GM23338 (cell line): ENCODE measurements around the gene HBM.
A peak's percentile ranks its signal among the peaks of the same experiment; 100 is the strongest.

Experiments
- CREB1 ChIP-seq: fragments of 250-450 bp; sonication (Bioruptor Pico); IDR thresholded peaks from 2 replicates; pipeline ENCODE4 v1.5.0; 2020; ENCODE audit warnings: low read depth, mild to moderate bottlenecking, moderate library complexity
- EZH2 ChIP-seq: fragments of 200-600 bp; sonication (generic); IDR thresholded peaks from one replicate; pipeline ENCODE4 v1.8.0; 2017; ENCODE audit warnings: antibody characterized with exemption, mild to moderate bottlenecking, low read depth; ENCODE audit not compliant: unreplicated experiment
- EZH2phosphoT487 ChIP-seq: fragments of 200-600 bp; sonication (generic); IDR thresholded peaks from one replicate; pipeline ENCODE4 v1.8.1; 2018; ENCODE audit warnings: antibody characterized with exemption; ENCODE audit not compliant: unreplicated experiment
- JUNB ChIP-seq: IDR thresholded peaks from one replicate; pipeline ENCODE4 v1.6.1; 2016; ENCODE audit warnings: antibody characterized with exemption; ENCODE audit not compliant: unreplicated experiment
- NANOG ChIP-seq: IDR thresholded peaks from 2 replicates; pipeline ENCODE4 v1.6.1; 2016; ENCODE audit warnings: antibody characterized with exemption, borderline replicate concordance
- POLR2AphosphoS5 ChIP-seq: IDR thresholded peaks from 2 replicates; pipeline ENCODE4 v1.6.1; 2016; ENCODE audit warnings: antibody characterized with exemption, low read depth
- ZNF114 ChIP-seq: fragments of 250-450 bp; sonication (Bioruptor Pico); IDR thresholded peaks from 2 replicates; pipeline ENCODE4 v1.5.0; 2020; ENCODE audit warnings: mild to moderate bottlenecking, moderate library complexity
- TF ChIP-seq, protein P1 (sequence below), 2 experiments: fragments of 200-600 bp in 1 of 2; sonication (generic) in 1 of 2; conservative IDR thresholded peaks; 2 replicates each; pipeline versions ENCODE4 v1.5.1 to v1.6.1; 2016 to 2017; ENCODE audit warnings: antibody characterized with exemption in 2 of 2, low read depth in 2 of 2, mild to moderate bottlenecking in 2 of 2, moderate library complexity in 1 of 2
- TF ChIP-seq, protein P2 (sequence below): IDR thresholded peaks from one replicate; pipeline ENCODE4 v1.6.1; 2018; ENCODE audit warnings: antibody characterized with exemption; ENCODE audit not compliant: unreplicated experiment

DNA sequence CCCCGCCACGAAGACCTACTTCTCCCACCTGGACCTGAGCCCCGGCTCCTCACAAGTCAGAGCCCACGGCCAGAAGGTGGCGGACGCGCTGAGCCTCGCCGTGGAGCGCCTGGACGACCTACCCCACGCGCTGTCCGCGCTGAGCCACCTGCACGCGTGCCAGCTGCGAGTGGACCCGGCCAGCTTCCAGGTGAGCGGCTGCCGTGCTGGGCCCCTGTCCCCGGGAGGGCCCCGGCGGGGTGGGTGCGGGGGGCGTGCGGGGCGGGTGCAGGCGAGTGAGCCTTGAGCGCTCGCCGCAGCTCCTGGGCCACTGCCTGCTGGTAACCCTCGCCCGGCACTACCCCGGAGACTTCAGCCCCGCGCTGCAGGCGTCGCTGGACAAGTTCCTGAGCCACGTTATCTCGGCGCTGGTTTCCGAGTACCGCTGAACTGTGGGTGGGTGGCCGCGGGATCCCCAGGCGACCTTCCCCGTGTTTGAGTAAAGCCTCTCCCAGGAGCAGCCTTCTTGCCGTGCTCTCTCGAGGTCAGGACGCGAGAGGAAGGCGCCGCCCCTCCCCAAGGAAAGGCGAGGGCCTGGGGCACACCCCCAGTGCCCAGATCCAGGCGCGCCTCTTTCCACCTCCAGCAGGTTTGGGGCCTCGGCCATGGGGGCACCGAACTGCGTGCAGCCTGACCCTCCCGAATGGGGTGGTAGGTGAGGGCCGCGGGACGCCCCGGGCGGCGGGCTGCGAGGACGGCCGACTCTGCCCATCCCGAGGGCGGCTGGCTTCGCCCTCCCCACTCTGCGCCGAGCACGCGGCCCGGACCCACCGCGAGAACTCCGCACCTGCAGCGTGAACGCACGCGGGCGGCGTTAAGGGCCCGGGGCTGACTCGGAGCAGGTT is 15.1 kb downstream of the HBM start:
- no peak for TF ChIP-seq EZH2phosphoT487
- peak; percentile 58; the same call in 1 of the 2 replicates for TF ChIP-seq POLR2AphosphoS5
- TF ChIP-seq, protein P1, sequence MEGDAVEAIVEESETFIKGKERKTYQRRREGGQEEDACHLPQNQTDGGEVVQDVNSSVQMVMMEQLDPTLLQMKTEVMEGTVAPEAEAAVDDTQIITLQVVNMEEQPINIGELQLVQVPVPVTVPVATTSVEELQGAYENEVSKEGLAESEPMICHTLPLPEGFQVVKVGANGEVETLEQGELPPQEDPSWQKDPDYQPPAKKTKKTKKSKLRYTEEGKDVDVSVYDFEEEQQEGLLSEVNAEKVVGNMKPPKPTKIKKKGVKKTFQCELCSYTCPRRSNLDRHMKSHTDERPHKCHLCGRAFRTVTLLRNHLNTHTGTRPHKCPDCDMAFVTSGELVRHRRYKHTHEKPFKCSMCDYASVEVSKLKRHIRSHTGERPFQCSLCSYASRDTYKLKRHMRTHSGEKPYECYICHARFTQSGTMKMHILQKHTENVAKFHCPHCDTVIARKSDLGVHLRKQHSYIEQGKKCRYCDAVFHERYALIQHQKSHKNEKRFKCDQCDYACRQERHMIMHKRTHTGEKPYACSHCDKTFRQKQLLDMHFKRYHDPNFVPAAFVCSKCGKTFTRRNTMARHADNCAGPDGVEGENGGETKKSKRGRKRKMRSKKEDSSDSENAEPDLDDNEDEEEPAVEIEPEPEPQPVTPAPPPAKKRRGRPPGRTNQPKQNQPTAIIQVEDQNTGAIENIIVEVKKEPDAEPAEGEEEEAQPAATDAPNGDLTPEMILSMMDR (conservative IDR thresholded peaks at IDR 0.05; ENCODE audit: low read depth in 2 of 2): no peak
- TF ChIP-seq EZH2: no peak
- 0 out of 2 replicates have a peak, but pooled peaks have one; percentile 64 for TF ChIP-seq CREB1 (CRISPR knock-in tag)
- TF ChIP-seq JUNB: no peak
- no peak for TF ChIP-seq ZNF114 (CRISPR knock-in tag)
- TF ChIP-seq, protein P2, sequence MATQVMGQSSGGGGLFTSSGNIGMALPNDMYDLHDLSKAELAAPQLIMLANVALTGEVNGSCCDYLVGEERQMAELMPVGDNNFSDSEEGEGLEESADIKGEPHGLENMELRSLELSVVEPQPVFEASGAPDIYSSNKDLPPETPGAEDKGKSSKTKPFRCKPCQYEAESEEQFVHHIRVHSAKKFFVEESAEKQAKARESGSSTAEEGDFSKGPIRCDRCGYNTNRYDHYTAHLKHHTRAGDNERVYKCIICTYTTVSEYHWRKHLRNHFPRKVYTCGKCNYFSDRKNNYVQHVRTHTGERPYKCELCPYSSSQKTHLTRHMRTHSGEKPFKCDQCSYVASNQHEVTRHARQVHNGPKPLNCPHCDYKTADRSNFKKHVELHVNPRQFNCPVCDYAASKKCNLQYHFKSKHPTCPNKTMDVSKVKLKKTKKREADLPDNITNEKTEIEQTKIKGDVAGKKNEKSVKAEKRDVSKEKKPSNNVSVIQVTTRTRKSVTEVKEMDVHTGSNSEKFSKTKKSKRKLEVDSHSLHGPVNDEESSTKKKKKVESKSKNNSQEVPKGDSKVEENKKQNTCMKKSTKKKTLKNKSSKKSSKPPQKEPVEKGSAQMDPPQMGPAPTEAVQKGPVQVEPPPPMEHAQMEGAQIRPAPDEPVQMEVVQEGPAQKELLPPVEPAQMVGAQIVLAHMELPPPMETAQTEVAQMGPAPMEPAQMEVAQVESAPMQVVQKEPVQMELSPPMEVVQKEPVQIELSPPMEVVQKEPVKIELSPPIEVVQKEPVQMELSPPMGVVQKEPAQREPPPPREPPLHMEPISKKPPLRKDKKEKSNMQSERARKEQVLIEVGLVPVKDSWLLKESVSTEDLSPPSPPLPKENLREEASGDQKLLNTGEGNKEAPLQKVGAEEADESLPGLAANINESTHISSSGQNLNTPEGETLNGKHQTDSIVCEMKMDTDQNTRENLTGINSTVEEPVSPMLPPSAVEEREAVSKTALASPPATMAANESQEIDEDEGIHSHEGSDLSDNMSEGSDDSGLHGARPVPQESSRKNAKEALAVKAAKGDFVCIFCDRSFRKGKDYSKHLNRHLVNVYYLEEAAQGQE: no peak
- TF ChIP-seq NANOG: no peak
